Measurements from ENCODE around the gene KIRREL3. TPM values are rescaled to one million over a fixed set of nuclear protein-coding genes. Genes with fewer than 3 reads are reported as not detected.

The KIRREL3 gene
- total RNA-seq, 1 donor from 2014 or later: 0.82 TPM

- DNase-seq (ENCODE audit: low read depth, low spot score): no peak
- H3K27ac Mint-ChIP-seq (ENCODE audit: unreplicated experiment): no peak overlapping the region
- H3K36me3 Mint-ChIP-seq (ENCODE audit: low read depth): no peaks in the 10 kb centered on the region
- no peak for TF ChIP-seq CTCF (conservative IDR thresholded peaks at IDR 0.05)
- no peak overlapping the region for H3K4me3 Mint-ChIP-seq
- peaks cover 3% of the 10 kb centered on the region for H3K9me3 Mint-ChIP-seq
- H3K4me1 Mint-ChIP-seq: peaks cover 10% of the 10 kb centered on the region
- H3K27me3 Mint-ChIP-seq (ENCODE audit: low read depth): peaks cover 8% of the 10 kb centered on the region
These were observed 11.9 kb downstream of the KIRREL3 start for GRCh38 chr11:126988655-126989054.

DNA sequence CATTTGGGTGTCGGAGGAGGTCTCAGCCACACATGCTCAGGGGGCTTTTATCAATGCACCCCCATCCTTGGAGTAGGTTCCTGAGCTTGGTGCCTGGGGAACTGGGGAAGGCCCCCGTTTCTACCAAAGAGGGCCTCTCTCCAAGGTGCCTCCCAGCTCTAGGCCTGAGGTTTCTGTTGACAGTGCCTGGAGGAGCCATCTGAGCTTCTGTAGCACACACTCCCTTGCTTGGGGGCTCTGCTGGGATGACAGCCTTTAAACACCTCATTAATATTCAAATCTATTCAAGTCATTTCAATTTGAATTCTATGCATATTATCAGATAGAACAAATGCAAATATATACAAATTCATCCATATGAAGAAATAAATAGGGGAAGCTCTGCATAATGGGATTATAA lies 18.9 kb downstream of the KIRREL3 start:
- peaks cover 16% of the 10 kb centered on the region for H3K4me1 Mint-ChIP-seq
- no peak overlapping the region for H3K4me3 Mint-ChIP-seq
- TF ChIP-seq CTCF (conservative IDR thresholded peaks at IDR 0.05): no peak
- no peak overlapping the region for H3K27ac Mint-ChIP-seq (ENCODE audit: unreplicated experiment)
- peaks cover 4% of the 10 kb centered on the region for H3K27me3 Mint-ChIP-seq (ENCODE audit: low read depth)
- H3K9me3 Mint-ChIP-seq: peaks cover 3% of the 10 kb centered on the region
- DNase-seq (ENCODE audit: low read depth, low spot score): no peak
- H3K36me3 Mint-ChIP-seq (ENCODE audit: low read depth): no peaks in the 10 kb centered on the region

GRCh38 chr11:126978911-126979310 lies 21.7 kb downstream of the KIRREL3 start:
- no peak for TF ChIP-seq CTCF (conservative IDR thresholded peaks at IDR 0.05)
- H3K9me3 Mint-ChIP-seq: no peaks in the 10 kb centered on the region
- H3K27ac Mint-ChIP-seq (ENCODE audit: unreplicated experiment): no peak overlapping the region
- H3K4me3 Mint-ChIP-seq: no peak overlapping the region
- H3K27me3 Mint-ChIP-seq (ENCODE audit: low read depth): peaks cover 4% of the 10 kb centered on the region
- H3K36me3 Mint-ChIP-seq (ENCODE audit: low read depth): no peaks in the 10 kb centered on the region
- H3K4me1 Mint-ChIP-seq: peaks cover 16% of the 10 kb centered on the region
- no peak for DNase-seq (ENCODE audit: low read depth, low spot score)

DNA sequence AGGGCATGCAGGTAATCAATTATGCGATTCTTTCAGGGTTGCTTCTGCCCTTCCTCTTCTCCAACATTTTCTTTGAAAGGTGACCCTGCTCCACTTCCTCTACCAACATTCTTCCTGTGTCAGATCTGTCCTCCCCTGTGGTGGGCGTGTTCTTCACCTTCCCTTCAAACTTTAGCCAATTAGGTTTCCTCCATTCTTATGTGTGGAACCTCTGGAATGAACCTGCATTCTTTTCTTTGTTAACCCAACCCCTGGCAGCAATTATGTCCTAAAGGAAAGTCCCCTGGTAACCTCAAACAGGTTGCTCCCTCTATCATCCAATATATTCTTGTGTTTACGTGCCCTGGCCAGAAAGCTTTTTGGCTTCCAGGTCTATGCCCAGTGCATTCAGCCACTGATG lies 22.4 kb downstream of the KIRREL3 start:
- DNase-seq (ENCODE audit: low read depth, low spot score): no peak
- Mint-ChIP-seq H3K36me3 (ENCODE audit: low read depth) (no peaks in the 10 kb centered on the region), H3K4me1 (peaks cover 16% of the 10 kb centered on the region), H3K4me3 (no peak overlapping the region), H3K27me3 (ENCODE audit: low read depth) (peaks cover 4% of the 10 kb centered on the region), H3K9me3 (no peaks in the 10 kb centered on the region), H3K27ac (ENCODE audit: unreplicated experiment) (no peak overlapping the region)
- TF ChIP-seq CTCF (conservative IDR thresholded peaks at IDR 0.05): no peak

GRCh38 chr11:126973051-126973450 lies 27.5 kb downstream of the KIRREL3 start:
- no peak overlapping the region for H3K27ac Mint-ChIP-seq (ENCODE audit: unreplicated experiment)
- H3K4me3 Mint-ChIP-seq: no peak overlapping the region
- peaks cover 7% of the 10 kb centered on the region for H3K9me3 Mint-ChIP-seq
- H3K27me3 Mint-ChIP-seq (ENCODE audit: low read depth): peaks cover 22% of the 10 kb centered on the region
- H3K36me3 Mint-ChIP-seq (ENCODE audit: low read depth): peaks cover 7% of the 10 kb centered on the region
- TF ChIP-seq CTCF (conservative IDR thresholded peaks at IDR 0.05): no peak
- no peak for DNase-seq (ENCODE audit: low read depth, low spot score)
- peaks cover 9% of the 10 kb centered on the region for H3K4me1 Mint-ChIP-seq

GRCh38 chr11:126971305-126971704 lies 29.3 kb downstream of the KIRREL3 start:
- no peak for TF ChIP-seq CTCF (conservative IDR thresholded peaks at IDR 0.05)
- peaks cover 8% of the 10 kb centered on the region for H3K4me1 Mint-ChIP-seq
- no peak for DNase-seq (ENCODE audit: low read depth, low spot score)
- H3K9me3 Mint-ChIP-seq: peaks cover 7% of the 10 kb centered on the region
- peaks cover 24% of the 10 kb centered on the region for H3K27me3 Mint-ChIP-seq (ENCODE audit: low read depth)
- no peak overlapping the region for H3K27ac Mint-ChIP-seq (ENCODE audit: unreplicated experiment)
- peaks cover 7% of the 10 kb centered on the region for H3K36me3 Mint-ChIP-seq (ENCODE audit: low read depth)
- no peak overlapping the region for H3K4me3 Mint-ChIP-seq

Measured in neural crest cell (in vitro differentiated cells).